GM23338 (cell line): ENCODE measurements around the gene TOP1. TPM values are rescaled to one million over a fixed set of nuclear protein-coding genes. Genes with fewer than 3 reads are reported as not detected.

Experiments
- ATAC-seq: fragments of 200-7000 bp; cut with Tn5 transposase; 3 replicates; pipeline ENCODE4 v1.9.1; 2020
- DNase-seq: peaks from one replicate; pipeline ENCODE4 v3.0.0-alpha.2; 2015; ENCODE audit warnings: low spot score
- H2AFZ ChIP-seq: fragments of 200-600 bp; sonication (generic); 2 replicates; pipeline ENCODE4 v1.8.0; 2016; ENCODE audit warnings: antibody characterized with exemption, mild to moderate bottlenecking, moderate library complexity
- H3F3A ChIP-seq: fragments of 200-600 bp; sonication (generic); replicated peaks from 2 replicates; pipeline ENCODE4 v1.8.0; 2017; ENCODE audit warnings: antibody characterized with exemption, mixed run types, low read depth
- H3K27ac ChIP-seq: fragments of 200-600 bp; sonication (generic); 2 replicates; pipeline ENCODE4 v1.6.1; 2016; ENCODE audit warnings: low read depth
- H3K27me3 ChIP-seq: fragments of 200-600 bp; sonication (generic); 2 replicates; pipeline ENCODE4 v1.8.0; 2016; ENCODE audit warnings: mild to moderate bottlenecking, mixed run types, moderate library complexity; ENCODE audit not compliant: insufficient read depth
- H3K36me3 ChIP-seq: fragments of 200-600 bp; sonication (generic); 2 replicates; pipeline ENCODE4 v1.8.0; 2016; ENCODE audit warnings: mild to moderate bottlenecking; ENCODE audit not compliant: insufficient read depth
- H3K4me1 ChIP-seq: fragments of 200-600 bp; sonication (generic); 2 replicates; pipeline ENCODE4 v1.8.0; 2016; ENCODE audit warnings: mild to moderate bottlenecking, moderate library complexity; ENCODE audit not compliant: insufficient read depth
- H3K4me2 ChIP-seq: fragments of 200-600 bp; sonication (generic); 2 replicates; pipeline ENCODE4 v1.7.1; 2017; ENCODE audit warnings: mixed run types
- H3K4me3 ChIP-seq: fragments of 200-600 bp; sonication (generic); 2 replicates; pipeline ENCODE4 v1.6.1; 2016; ENCODE audit warnings: mixed run types
- H3K79me2 ChIP-seq: fragments of 200-600 bp; sonication (generic); replicated peaks from 2 replicates; pipeline ENCODE4 v1.8.0; 2017; ENCODE audit warnings: mild to moderate bottlenecking; ENCODE audit not compliant: insufficient read depth
- H3K9me2 ChIP-seq: fragments of 200-600 bp; sonication (generic); 2 replicates; pipeline ENCODE4 v1.8.0; 2017; ENCODE audit not compliant: insufficient read depth
- H4K20me1 ChIP-seq: fragments of 200-600 bp; sonication (generic); replicated peaks from 2 replicates; pipeline ENCODE4 v1.8.0; 2017; ENCODE audit warnings: mild to moderate bottlenecking; ENCODE audit not compliant: insufficient read depth
- H3K27ac Mint-ChIP-seq: 2 replicates; pipeline ENCODE4 v1.8.0; 2020; ENCODE audit warnings: inconsistent platforms, mild to moderate bottlenecking, moderate library complexity, mixed read lengths
- H3K27me3 Mint-ChIP-seq: 3 replicates; pipeline ENCODE4 v1.8.0; 2022; ENCODE audit warnings: low read depth, mild to moderate bottlenecking, moderate library complexity, mixed read lengths, inconsistent platforms; ENCODE audit not compliant: insufficient read depth, poor library complexity
- H3K36me3 Mint-ChIP-seq: 3 replicates; pipeline ENCODE4 v1.8.0; 2021; ENCODE audit warnings: low read depth, mild to moderate bottlenecking, inconsistent platforms, moderate library complexity, mixed read lengths
- H3K4me1 Mint-ChIP-seq: 3 replicates; pipeline ENCODE4 v1.8.0; 2020; ENCODE audit warnings: mild to moderate bottlenecking, inconsistent platforms, mixed read lengths
- H3K4me3 Mint-ChIP-seq: 3 replicates; pipeline ENCODE4 v1.8.0; 2021; ENCODE audit warnings: moderate library complexity, mild to moderate bottlenecking, inconsistent platforms, mixed read lengths
- H3K9me3 Mint-ChIP-seq: 3 replicates; pipeline ENCODE4 v1.8.0; 2020; ENCODE audit warnings: moderate library complexity, mild to moderate bottlenecking, inconsistent platforms, mixed read lengths
- CREB1 ChIP-seq: fragments of 250-450 bp; sonication (Bioruptor Pico); IDR thresholded peaks from 2 replicates; pipeline ENCODE4 v1.5.0; 2020; ENCODE audit warnings: low read depth, mild to moderate bottlenecking, moderate library complexity
- CTCF ChIP-seq, 2 experiments: fragments of 200-600 bp in 1 of 2; sonication (generic) in 1 of 2; conservative IDR thresholded peaks; 2 replicates each; pipeline versions ENCODE4 v1.5.1 to v1.6.1; 2016 to 2017; ENCODE audit warnings: antibody characterized with exemption in 2 of 2, low read depth in 2 of 2, mild to moderate bottlenecking in 2 of 2, moderate library complexity in 1 of 2
- ETS1 ChIP-seq: IDR thresholded peaks from 2 replicates; pipeline ENCODE4 v1.6.1; 2016; ENCODE audit warnings: antibody characterized with exemption
- EZH2 ChIP-seq: fragments of 200-600 bp; sonication (generic); IDR thresholded peaks from one replicate; pipeline ENCODE4 v1.8.0; 2017; ENCODE audit warnings: antibody characterized with exemption, mild to moderate bottlenecking, low read depth; ENCODE audit not compliant: unreplicated experiment
- EZH2phosphoT487 ChIP-seq: fragments of 200-600 bp; sonication (generic); IDR thresholded peaks from one replicate; pipeline ENCODE4 v1.8.1; 2018; ENCODE audit warnings: antibody characterized with exemption; ENCODE audit not compliant: unreplicated experiment
- JUNB ChIP-seq: IDR thresholded peaks from one replicate; pipeline ENCODE4 v1.6.1; 2016; ENCODE audit warnings: antibody characterized with exemption; ENCODE audit not compliant: unreplicated experiment
- NANOG ChIP-seq: IDR thresholded peaks from 2 replicates; pipeline ENCODE4 v1.6.1; 2016; ENCODE audit warnings: antibody characterized with exemption, borderline replicate concordance
- REST ChIP-seq: IDR thresholded peaks from one replicate; pipeline ENCODE4 v1.6.1; 2018; ENCODE audit warnings: antibody characterized with exemption; ENCODE audit not compliant: unreplicated experiment
- STAT1 ChIP-seq: IDR thresholded peaks from one replicate; pipeline ENCODE4 v1.6.1; 2016; ENCODE audit warnings: antibody characterized with exemption; ENCODE audit not compliant: unreplicated experiment
- ZNF114 ChIP-seq: fragments of 250-450 bp; sonication (Bioruptor Pico); IDR thresholded peaks from 2 replicates; pipeline ENCODE4 v1.5.0; 2020; ENCODE audit warnings: mild to moderate bottlenecking, moderate library complexity
- ZNF331 ChIP-seq: fragments of 250-450 bp; sonication (Bioruptor Pico); IDR thresholded peaks from 2 replicates; pipeline ENCODE4 v1.5.0; 2020; ENCODE audit warnings: low read depth, mild to moderate bottlenecking, moderate library complexity
- ZNF462 ChIP-seq: fragments of 250-450 bp; sonication (Bioruptor Pico); IDR thresholded peaks from 2 replicates; pipeline ENCODE4 v1.5.0; 2020; ENCODE audit warnings: mild to moderate bottlenecking, moderate library complexity
- polyA plus RNA-seq: library from polyadenylated mRNA; unstranded; fragments of >200 nt; fragmentation: Nextera tagmentation; extraction: Ambion mirVana; gene quantifications from 2 replicates; pipeline ENCODE4 v1.2.1, GENCODE V29; 2016
- total RNA-seq: library from RNA; depleted of rRNA; stranded (reverse); fragments of >200 nt; shearing (Covaris generic); gene quantifications from 2 replicates; pipeline ENCODE4 v1.2.3, GENCODE V29; 2014

The TOP1 gene
- total and polyA plus RNA-seq, 2 experiments from 2014 or later: 62.4 to 101 TPM

- TF ChIP-seq ZNF462 (CRISPR knock-in tag) (no peak), ETS1 (no peak), STAT1 (no peak), ZNF114 (no peak)
These were observed 92.8 kb downstream of the TOP1 start (continued) for GRCh38 chr20:41121399-41121798.

GRCh38 chr20:41123631-41124030 lies 95.0 kb downstream of the TOP1 start:
- Mint-ChIP-seq H3K4me1 (no peaks in the 10 kb centered on the region), H3K4me3 (no peak overlapping the region), H3K27me3 (peaks cover 4% of the 10 kb centered on the region), H3K27ac (no peak overlapping the region), H3K36me3 (peaks cover 80% of the 10 kb centered on the region), H3K9me3 (no peaks in the 10 kb centered on the region; the same call in 2 of the 3 replicates)
- no peaks in the 10 kb centered on the region for H3K9me2 ChIP-seq
- H4K20me1 ChIP-seq: peaks cover 16% of the 10 kb centered on the region
- ATAC-seq (no peak), DNase-seq (no peak)
- no peaks in the 10 kb centered on the region for H3K79me2 ChIP-seq
- no peaks in the 10 kb centered on the region for H3K4me1 ChIP-seq
- H3K27me3 ChIP-seq: no peaks in the 10 kb centered on the region
- H3F3A ChIP-seq: no peaks in the 10 kb centered on the region
- no peak overlapping the region for H3K27ac ChIP-seq
- H3K36me3 ChIP-seq: peaks cover 53% of the 10 kb centered on the region
- H3K4me2 ChIP-seq: no peak overlapping the region
- H3K4me3 ChIP-seq: no peak overlapping the region
- no peak overlapping the region for H2AFZ ChIP-seq
- TF ChIP-seq ZNF331 (CRISPR knock-in tag) (no peak), ETS1 (no peak), JUNB (no peak), REST (no peak), STAT1 (no peak), CREB1 (CRISPR knock-in tag) (no peak), NANOG (no peak), EZH2 (no peak), EZH2phosphoT487 (no peak), CTCF (conservative IDR thresholded peaks at IDR 0.05; ENCODE audit: low read depth in 2 of 2) (no peak), ZNF114 (no peak)
